Rectal smooth muscle tissue (tissue), 1 donor: ENCODE measurements around the gene PNPO.

Experiments
- H3K27ac ChIP-seq: one replicate; pipeline ENCODE4 v1.7.0; 2013; ENCODE audit warnings: low read depth, low read length, inconsistent platforms
- H3K27me3 ChIP-seq: one replicate; pipeline ENCODE4 v1.7.0; 2013; ENCODE audit warnings: low read length; ENCODE audit not compliant: control insufficient read depth, insufficient read depth
- H3K36me3 ChIP-seq: one replicate; pipeline ENCODE4 v1.7.0; 2013; ENCODE audit warnings: low read length; ENCODE audit not compliant: control insufficient read depth, insufficient read depth
- H3K4me1 ChIP-seq: one replicate; pipeline ENCODE4 v1.7.0; 2013; ENCODE audit warnings: low read length; ENCODE audit not compliant: control insufficient read depth, insufficient read depth
- H3K4me3 ChIP-seq: one replicate; pipeline ENCODE4 v1.7.0; 2013; ENCODE audit warnings: low read length
- H3K9ac ChIP-seq: one replicate; pipeline ENCODE4 v1.7.0; 2013; ENCODE audit warnings: low read length

The PNPO gene

DNA sequence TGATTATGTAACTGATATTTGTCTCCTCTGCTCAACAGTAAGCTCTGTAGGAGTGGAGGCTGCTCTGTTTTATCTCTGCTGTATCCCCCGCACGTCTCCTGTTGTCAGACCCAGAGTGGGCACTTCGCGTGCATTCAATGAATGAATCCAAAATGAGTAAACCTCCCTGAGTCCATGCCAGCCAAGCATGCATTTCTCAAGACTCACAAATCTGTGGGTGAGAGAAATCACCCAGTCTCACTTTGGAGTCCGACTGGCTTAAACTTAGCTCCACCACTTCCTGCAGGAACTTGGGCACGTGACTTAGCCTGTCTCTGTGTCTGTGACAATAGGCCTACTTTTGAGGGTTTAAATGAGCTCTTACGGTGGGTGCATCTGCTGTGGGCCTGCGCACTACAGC lies 3.7 kb downstream of the PNPO start:
- Histone ChIP-seq H3K9ac (no peak overlapping the region), H3K27me3 (no peaks in the 10 kb centered on the region), H3K4me3 (no peak overlapping the region), H3K36me3 (peaks cover 3% of the 10 kb centered on the region), H3K4me1 (peaks cover 15% of the 10 kb centered on the region), H3K27ac (no peak overlapping the region)

DNA sequence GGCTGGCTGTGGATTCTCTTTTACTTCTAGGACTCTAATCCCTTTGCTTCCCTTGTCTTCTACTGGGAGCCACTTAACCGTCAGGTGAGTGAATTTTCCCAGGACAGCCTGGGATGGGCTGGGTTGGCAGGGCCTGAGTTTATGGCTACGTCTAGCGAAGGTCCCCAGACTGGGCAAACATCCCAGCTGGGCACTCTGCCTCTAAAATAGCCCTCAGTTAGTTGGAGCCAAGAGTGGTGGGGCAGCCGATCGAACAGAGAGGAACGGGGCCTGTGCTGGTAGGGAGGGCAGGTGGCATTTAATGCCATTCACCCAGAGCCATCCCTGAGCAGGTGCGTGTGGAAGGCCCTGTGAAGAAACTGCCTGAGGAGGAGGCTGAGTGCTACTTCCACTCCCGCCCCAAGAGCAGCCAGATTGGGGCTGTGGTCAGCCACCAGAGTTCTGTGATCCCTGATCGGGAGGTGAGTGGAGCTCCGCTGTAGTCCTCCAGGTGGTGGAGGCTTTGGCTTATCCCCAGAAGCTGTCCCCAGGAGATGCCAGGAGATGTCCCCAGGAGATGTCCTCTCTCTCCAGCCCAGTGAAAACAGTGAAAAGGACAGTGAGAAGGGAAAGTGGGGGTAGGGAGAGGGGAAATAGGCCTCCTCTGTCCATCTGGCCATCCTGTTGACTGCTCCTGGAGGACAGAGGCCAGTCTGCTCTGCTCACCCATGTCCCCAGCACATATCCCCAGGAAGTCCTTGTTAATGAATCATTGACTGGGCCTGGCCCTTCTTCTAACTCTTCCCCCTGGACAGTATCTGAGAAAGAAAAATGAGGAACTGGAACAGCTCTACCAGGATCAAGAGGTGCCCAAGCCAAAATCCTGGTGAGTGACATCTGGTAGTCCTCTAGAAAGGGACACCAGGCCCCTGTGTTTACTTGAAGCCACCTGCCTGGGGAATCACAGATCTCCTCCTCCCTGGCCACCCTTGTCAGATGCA lies 4.4 kb downstream of the PNPO start:
- Histone ChIP-seq H3K4me1 (peaks cover 14% of the 10 kb centered on the region), H3K27me3 (no peaks in the 10 kb centered on the region), H3K9ac (no peak overlapping the region), H3K4me3 (no peak overlapping the region), H3K27ac (no peak overlapping the region), H3K36me3 (peaks cover 3% of the 10 kb centered on the region)

DNA sequence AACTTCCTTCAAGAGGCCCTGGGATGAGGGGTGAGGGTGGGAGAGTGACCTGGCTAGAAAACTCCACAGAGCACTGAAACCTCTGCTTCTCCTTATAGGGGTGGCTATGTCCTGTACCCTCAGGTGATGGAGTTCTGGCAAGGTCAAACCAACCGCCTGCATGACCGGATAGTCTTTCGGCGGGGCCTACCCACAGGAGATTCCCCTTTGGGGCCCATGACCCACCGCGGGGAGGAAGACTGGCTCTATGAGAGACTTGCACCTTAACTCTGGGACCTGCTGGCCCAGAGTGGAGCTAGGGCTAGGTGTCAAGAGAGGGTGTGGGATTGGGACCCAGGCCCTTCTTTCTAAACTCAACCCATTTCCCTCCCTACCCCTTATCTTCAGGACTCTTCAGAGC lies 5.1 kb downstream of the PNPO start:
- Histone ChIP-seq H3K27me3 (no peaks in the 10 kb centered on the region), H3K27ac (no peak overlapping the region), H3K4me1 (peaks cover 11% of the 10 kb centered on the region), H3K36me3 (peaks cover 3% of the 10 kb centered on the region), H3K9ac (no peak overlapping the region), H3K4me3 (no peak overlapping the region)

DNA sequence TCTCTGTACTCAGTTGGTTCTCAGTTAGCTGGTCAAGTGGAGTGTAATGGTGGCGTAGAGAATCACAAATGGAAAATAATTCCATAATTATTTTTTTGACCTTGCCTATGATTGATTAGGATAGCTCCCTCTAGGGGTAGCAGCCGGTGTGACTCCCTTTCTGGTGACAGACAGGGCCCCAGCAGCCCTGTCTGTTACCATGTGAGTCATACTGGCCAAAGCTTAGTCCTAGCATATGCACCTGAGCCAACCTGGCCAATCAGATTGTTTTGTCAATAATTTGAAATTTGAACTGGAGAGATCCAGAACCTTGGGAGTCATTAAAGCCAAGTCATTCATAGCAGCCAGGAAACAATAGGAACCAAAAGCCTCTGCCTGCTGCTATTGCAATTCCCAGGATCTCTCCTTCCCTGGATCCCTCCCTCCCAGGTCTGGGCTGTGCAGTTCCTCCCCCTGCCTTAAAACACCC lies 5.6 kb downstream of the PNPO start:
- no peaks in the 10 kb centered on the region for H3K27me3 ChIP-seq
- H3K36me3 ChIP-seq = peaks cover 3% of the 10 kb centered on the region
- H3K9ac ChIP-seq = no peak overlapping the region
- no peak overlapping the region for H3K4me3 ChIP-seq
- peaks cover 11% of the 10 kb centered on the region for H3K4me1 ChIP-seq
- H3K27ac ChIP-seq = no peak overlapping the region

DNA sequence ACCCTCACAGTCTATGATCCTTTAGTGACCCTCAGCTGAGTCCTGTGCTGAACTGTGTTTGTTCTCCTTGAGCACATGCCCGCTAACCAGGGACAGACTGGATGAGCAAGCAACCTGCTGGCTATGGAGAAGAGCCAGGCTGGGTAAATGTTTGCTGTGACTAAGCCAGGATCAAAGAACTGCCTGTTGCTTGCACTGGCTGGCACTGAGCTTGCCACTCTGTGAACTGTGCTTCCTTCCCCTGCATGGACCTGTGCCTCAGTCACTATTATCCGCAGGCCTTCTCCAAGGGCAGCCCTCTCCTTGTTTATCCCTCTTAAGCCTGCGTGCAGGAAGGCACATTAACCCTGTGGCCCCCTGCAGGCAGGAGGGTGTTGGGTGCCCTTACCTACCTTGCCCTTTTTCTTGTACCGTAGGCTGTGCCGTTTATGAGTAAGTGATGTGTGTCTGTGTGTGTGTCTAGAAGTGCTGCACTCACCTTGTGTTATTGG lies 7.4 kb downstream of the PNPO start:
- peaks cover 4% of the 10 kb centered on the region for H3K36me3 ChIP-seq
- no peak overlapping the region for H3K4me3 ChIP-seq

DNA sequence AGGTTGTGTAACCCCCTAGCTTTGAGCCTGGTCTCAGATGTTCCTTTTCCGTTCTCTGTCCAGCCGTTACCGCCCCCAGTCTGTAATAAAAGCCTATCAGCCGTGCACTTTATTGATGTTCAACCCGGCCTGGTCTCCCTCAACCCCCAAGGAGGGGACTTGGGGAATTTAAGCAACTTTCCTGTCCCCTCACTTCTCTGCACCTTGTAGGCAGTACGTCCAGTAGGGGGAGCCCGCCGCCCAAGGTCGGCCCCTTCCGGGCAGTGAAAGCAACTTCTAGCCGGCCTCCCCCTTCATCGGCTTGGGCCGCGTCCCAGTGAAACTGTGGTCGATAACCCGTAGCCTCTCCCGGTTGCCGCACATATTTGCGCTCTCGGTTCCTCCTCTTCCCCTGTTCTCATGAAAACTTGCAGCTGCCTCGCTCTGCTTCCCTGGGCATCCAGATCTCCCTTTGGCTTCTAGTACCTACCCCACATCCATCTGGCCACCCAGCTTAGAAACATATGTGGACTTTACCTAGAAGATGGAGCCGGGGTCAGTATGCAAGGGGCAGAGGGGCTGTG lies 7.9 kb downstream of the PNPO start:
- Histone ChIP-seq H3K27ac (peak overlapping the region; percentile 4), H3K9ac (peak overlapping the region; percentile 36), H3K4me3 (peak overlapping the region; percentile 64), H3K36me3 (peaks cover 8% of the 10 kb centered on the region), H3K4me1 (peaks cover 11% of the 10 kb centered on the region), H3K27me3 (no peaks in the 10 kb centered on the region)

More for the DNA sequence above, 7.4 kb downstream of the PNPO start:
- no peaks in the 10 kb centered on the region for H3K27me3 ChIP-seq
- no peak overlapping the region for H3K27ac ChIP-seq
- H3K9ac ChIP-seq = no peak overlapping the region
- peaks cover 11% of the 10 kb centered on the region for H3K4me1 ChIP-seq

DNA sequence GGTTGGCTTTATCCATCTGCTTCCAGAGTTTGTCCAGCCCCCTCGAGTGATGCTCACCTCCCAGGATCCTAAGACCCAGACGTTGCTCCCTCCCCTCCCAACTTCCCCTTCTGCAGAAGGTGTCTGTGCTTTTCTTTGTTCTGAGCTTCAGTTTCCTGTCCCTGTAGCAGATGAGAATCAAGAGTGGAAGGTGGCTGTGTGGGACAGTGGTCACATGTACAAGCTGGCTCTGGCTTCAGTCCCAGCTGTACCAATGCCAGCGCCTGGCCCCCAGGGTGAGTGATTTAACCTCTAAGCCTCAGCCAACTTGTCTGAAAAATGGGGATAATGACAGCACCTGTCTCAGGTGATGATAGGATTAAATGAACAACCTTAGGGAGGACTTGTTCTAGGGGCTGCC lies 8.6 kb downstream of the PNPO start:
- Histone ChIP-seq H3K36me3 (peaks cover 8% of the 10 kb centered on the region), H3K27me3 (no peaks in the 10 kb centered on the region), H3K27ac (no peak overlapping the region), H3K4me3 (peak overlapping the region; percentile 64), H3K4me1 (peaks cover 11% of the 10 kb centered on the region), H3K9ac (no peak overlapping the region)

DNA sequence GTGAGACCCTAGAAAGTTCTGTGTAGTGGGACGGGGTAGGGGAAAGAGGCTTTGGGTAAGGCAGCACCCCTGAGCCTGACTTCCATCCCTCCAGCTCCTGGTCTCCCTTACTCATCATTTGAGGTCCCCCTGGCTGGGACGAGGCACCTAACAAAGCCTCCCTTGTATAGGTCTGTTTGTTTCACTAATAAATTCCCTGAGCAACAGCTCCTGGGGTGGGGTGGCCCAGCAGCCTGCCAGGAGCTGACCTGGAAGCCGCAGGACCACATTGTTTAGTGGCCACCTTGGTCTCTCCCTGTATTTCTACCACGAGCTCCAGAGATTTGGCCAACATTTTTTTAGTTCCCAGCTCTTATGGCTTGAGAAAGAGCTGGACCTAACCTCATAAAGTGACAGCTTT lies 9.1 kb downstream of the PNPO start:
- peaks cover 11% of the 10 kb centered on the region for H3K4me1 ChIP-seq

DNA sequence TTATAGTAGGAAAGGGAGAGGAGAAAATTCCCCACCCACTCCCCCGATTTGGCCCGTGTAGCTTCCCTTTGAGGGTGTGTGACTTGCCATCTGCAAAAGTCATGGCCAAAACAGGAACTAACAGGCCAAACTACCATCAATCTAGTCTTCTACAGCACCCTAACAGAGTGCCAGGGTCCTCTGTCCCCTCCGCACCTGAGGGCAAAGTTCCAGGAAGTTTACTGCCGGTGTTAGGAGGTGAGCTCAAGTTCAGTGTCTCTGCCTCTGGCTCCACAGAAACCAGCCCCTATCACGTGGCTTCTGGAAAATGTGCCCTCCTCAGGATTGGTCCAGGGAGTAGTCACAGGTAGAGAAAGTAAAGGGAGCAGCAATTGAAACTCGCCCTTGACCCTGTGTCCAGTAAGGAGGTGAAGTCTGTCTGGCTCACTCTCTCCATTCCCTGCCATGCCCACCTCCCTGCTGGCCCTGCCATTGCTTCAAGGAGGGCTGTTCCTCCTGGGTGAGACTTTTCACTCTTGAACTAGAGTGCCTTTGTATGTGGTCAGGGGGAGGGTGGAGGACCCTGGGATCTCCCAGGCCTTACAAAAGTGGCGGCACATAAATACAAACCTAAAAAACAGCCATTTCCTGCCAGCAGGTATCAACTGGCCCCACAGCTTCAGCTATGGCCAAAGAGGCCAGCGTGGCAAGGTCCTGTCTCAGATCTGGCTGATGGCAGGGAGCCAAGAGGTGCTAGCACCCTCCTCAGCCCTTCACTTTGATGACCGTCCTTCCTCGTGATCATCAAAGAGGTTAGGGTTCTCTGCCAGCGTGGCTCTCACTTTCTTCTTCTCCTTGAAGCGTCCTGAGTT lies 11.0 kb downstream of the PNPO start:
- Histone ChIP-seq H3K4me1 (peaks cover 11% of the 10 kb centered on the region), H3K9ac (no peak overlapping the region), H3K27ac (no peak overlapping the region), H3K36me3 (peaks cover 5% of the 10 kb centered on the region), H3K27me3 (no peaks in the 10 kb centered on the region), H3K4me3 (no peak overlapping the region)

More for the DNA sequence above, 9.1 kb downstream of the PNPO start:
- Histone ChIP-seq H3K27ac (no peak overlapping the region), H3K4me3 (no peak overlapping the region), H3K36me3 (peaks cover 5% of the 10 kb centered on the region), H3K27me3 (no peaks in the 10 kb centered on the region), H3K9ac (no peak overlapping the region)

DNA sequence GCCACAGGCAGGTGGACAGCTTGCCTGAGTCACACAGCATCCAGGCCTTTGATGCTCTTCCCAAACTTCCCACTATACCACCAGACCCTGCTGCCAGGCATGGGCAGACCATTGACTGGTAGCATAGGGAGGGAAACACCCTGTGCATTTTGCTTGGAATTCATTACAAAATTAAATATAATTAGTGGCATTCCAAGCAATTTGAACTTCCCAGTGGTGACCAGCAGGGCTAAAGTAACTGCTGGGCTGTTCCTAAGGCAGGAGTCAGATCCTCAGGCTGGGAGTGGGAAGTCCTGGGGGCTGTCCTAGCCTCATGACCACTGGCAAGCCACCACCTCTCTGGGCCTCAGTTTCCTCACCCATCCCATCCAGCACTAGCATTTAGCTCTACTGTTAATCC lies 12.5 kb downstream of the PNPO start:
- H3K27me3 ChIP-seq = no peaks in the 10 kb centered on the region
- H3K4me1 ChIP-seq = peaks cover 10% of the 10 kb centered on the region
- no peak overlapping the region for H3K27ac ChIP-seq
- peaks cover 5% of the 10 kb centered on the region for H3K36me3 ChIP-seq
- H3K9ac ChIP-seq = no peak overlapping the region
- peak overlapping the region; percentile 55 for H3K4me3 ChIP-seq

DNA sequence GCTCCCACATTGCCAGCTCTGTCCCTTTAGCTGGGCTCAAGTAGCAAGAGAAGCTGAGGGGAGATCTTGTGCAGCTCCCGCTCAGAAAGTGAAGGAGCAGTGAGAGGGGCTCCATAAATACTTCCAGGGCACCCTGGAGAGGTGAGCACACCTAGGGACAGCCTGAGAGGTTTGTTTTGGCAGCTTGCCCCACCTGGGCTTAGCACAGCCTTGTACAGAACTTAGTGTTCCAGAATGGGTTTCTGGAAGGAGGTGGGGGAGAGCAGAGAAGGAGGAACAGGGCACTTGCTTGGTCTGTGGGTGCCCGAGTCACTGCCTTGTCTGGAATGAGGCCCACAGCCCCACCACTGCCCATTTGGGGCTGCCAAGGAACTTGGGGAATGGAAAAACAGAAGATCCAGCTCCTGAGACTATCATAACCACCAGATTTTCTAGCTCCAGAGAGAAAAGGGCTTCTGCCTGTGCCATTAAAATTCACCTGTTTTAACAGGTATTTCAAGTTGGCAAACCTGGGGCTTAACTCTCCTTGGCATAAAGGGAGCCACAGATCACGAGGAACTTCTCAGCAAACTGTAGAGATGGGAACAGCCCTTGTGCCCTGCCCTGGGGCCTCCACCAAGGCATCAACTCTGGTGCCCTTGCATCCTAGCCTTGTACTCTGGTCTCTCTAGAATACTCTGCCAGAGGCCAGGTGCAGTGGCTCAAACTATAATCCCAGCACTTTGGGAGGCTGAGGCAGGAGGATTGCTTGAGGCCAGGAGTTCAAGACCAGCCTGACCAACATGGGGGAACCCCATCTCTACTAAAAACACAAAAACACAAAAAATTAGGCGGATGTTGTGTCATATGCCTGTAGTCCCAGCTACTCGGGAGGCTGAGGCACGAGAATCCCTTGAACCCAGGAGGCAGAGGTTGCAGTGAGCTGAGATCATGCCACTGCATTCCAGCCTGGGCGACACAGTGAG lies 14.4 kb downstream of the PNPO start:
- Histone ChIP-seq H3K27ac (no peak overlapping the region), H3K4me3 (peak overlapping the region; percentile 59), H3K36me3 (peaks cover 5% of the 10 kb centered on the region), H3K9ac (no peak overlapping the region), H3K27me3 (no peaks in the 10 kb centered on the region), H3K4me1 (no peaks in the 10 kb centered on the region)
